ENCODE data around the gene DRAXIN.

DNA sequence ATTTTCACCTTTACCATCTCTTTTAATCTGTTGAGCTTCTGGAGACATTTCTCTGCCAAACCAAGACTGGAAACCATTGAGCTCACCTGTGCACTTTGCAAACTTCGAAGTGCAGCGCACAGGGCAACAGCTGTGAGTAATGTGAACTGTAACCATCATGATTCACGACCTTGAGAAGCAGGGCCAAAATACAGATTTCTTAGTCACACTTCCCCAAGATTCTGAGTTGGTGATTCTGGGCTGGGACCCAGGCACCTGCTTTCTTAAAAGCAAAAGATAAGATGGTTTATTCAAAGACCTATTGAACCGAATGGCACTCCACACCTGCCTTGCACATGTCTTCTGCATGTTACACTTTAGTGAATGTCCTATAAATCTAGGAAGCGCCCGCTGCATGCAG, 54.6 kb downstream of the DRAXIN start:
- TF ChIP-seq, protein P1, sequence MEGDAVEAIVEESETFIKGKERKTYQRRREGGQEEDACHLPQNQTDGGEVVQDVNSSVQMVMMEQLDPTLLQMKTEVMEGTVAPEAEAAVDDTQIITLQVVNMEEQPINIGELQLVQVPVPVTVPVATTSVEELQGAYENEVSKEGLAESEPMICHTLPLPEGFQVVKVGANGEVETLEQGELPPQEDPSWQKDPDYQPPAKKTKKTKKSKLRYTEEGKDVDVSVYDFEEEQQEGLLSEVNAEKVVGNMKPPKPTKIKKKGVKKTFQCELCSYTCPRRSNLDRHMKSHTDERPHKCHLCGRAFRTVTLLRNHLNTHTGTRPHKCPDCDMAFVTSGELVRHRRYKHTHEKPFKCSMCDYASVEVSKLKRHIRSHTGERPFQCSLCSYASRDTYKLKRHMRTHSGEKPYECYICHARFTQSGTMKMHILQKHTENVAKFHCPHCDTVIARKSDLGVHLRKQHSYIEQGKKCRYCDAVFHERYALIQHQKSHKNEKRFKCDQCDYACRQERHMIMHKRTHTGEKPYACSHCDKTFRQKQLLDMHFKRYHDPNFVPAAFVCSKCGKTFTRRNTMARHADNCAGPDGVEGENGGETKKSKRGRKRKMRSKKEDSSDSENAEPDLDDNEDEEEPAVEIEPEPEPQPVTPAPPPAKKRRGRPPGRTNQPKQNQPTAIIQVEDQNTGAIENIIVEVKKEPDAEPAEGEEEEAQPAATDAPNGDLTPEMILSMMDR (conservative IDR thresholded peaks at IDR 0.05; ENCODE audit: low read length), result no peak
- no peak for TF ChIP-seq EZH2phosphoT487 (IDR thresholded peaks at IDR 0.05; ENCODE audit: borderline replicate concordance, low read depth, low read length)

Measured in OCI-LY7 (cell line).